Measurements from ENCODE around the gene CSGALNACT2. TPM values are rescaled to one million over a fixed set of nuclear protein-coding genes. Genes with fewer than 3 reads are reported as not detected.

The CSGALNACT2 gene
- total and polyA plus RNA-seq, 2 of the 13 experiments (the other 11 are each of a cell fraction or from before 2014, with no cell fraction given): 3.3 to 7.1 TPM

GRCh38 chr10:43196131-43196980, 58.1 kb downstream of the CSGALNACT2 start (continued):
- TF ChIP-seq, protein P1, sequence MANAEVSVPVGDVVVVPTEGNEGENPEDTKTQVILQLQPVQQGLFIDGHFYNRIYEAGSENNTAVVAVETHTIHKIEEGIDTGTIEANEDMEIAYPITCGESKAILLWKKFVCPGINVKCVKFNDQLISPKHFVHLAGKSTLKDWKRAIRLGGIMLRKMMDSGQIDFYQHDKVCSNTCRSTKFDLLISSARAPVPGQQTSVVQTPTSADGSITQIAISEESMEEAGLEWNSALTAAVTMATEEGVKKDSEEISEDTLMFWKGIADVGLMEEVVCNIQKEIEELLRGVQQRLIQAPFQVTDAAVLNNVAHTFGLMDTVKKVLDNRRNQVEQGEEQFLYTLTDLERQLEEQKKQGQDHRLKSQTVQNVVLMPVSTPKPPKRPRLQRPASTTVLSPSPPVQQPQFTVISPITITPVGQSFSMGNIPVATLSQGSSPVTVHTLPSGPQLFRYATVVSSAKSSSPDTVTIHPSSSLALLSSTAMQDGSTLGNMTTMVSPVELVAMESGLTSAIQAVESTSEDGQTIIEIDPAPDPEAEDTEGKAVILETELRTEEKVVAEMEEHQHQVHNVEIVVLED (CRISPR knock-in tag; IDR thresholded peaks at IDR 0.05; ENCODE audit: borderline replicate concordance): no peak
- TF ChIP-seq ZNF280B (CRISPR knock-in tag; IDR thresholded peaks at IDR 0.05; ENCODE audit: borderline replicate concordance): no peak
- TF ChIP-seq RCOR2 (CRISPR knock-in tag; IDR thresholded peaks at IDR 0.05): no peak
- TF ChIP-seq, protein P2, sequence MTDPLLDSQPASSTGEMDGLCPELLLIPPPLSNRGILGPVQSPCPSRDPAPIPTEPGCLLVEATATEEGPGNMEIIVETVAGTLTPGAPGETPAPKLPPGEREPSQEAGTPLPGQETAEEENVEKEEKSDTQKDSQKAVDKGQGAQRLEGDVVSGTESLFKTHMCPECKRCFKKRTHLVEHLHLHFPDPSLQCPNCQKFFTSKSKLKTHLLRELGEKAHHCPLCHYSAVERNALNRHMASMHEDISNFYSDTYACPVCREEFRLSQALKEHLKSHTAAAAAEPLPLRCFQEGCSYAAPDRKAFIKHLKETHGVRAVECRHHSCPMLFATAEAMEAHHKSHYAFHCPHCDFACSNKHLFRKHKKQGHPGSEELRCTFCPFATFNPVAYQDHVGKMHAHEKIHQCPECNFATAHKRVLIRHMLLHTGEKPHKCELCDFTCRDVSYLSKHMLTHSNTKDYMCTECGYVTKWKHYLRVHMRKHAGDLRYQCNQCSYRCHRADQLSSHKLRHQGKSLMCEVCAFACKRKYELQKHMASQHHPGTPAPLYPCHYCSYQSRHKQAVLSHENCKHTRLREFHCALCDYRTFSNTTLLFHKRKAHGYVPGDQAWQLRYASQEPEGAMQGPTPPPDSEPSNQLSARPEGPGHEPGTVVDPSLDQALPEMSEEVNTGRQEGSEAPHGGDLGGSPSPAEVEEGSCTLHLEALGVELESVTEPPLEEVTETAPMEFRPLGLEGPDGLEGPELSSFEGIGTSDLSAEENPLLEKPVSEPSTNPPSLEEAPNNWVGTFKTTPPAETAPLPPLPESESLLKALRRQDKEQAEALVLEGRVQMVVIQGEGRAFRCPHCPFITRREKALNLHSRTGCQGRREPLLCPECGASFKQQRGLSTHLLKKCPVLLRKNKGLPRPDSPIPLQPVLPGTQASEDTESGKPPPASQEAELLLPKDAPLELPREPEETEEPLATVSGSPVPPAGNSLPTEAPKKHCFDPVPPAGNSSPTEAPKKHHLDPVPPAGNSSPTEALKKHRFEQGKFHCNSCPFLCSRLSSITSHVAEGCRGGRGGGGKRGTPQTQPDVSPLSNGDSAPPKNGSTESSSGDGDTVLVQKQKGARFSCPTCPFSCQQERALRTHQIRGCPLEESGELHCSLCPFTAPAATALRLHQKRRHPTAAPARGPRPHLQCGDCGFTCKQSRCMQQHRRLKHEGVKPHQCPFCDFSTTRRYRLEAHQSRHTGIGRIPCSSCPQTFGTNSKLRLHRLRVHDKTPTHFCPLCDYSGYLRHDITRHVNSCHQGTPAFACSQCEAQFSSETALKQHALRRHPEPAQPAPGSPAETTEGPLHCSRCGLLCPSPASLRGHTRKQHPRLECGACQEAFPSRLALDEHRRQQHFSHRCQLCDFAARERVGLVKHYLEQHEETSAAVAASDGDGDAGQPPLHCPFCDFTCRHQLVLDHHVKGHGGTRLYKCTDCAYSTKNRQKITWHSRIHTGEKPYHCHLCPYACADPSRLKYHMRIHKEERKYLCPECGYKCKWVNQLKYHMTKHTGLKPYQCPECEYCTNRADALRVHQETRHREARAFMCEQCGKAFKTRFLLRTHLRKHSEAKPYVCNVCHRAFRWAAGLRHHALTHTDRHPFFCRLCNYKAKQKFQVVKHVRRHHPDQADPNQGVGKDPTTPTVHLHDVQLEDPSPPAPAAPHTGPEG (CRISPR knock-in tag; IDR thresholded peaks at IDR 0.05): no peak
- TF ChIP-seq TMF1 (CRISPR knock-in tag; IDR thresholded peaks at IDR 0.05; ENCODE audit: low read depth): no peak
- no peak for TF ChIP-seq ZNF12 (CRISPR knock-in tag; IDR thresholded peaks at IDR 0.05)
- TF ChIP-seq ZNF34 (CRISPR knock-in tag; IDR thresholded peaks at IDR 0.05; ENCODE audit: borderline replicate concordance): no peak
- no peak for TF ChIP-seq ZNF670 (CRISPR knock-in tag; IDR thresholded peaks at IDR 0.05; ENCODE audit: borderline replicate concordance)

All from HepG2 (cell line).